Measurements from ENCODE around the gene KRTAP10-6. TPM values are rescaled to one million over a fixed set of nuclear protein-coding genes. Genes with fewer than 3 reads are reported as not detected.

The KRTAP10-6 gene
- total RNA-seq, 4 donors from 2014 or later, result not detected

GRCh38 chr21:44637018-44637850, 44.9 kb upstream of the KRTAP10-6 start, which contains the start of gene KRTAP10-10:
Gene KRTAP10-10, plus strand, starts transcription at chr21:44637356. Its CDS starts 62 bp downstream, at chr21:44637418.
- intact Hi-C loops (cut with DNase I), result no loop called here
- H3K4me3 ChIP-seq, result no peak within 1 kb of the TSS
- 50% methylated on average over 8 of the region's 21 CpGs for WGBS
- H3K27ac ChIP-seq (replicated peaks in 1 of 4), result no peak within 1 kb of the TSS
- H3K36me3 ChIP-seq, result no peaks in the 10 kb centered on the region
- H3K9me3 ChIP-seq, result peaks cover 0 to 18% (median 4%) of the 10 kb centered on the region in 4 donors
- DNase-seq (ENCODE audit: extremely low spot score), result peak; percentile 53
- H3K27me3 ChIP-seq, result peaks cover 0 to 62% (median 2%) of the 10 kb centered on the region in 4 donors
- TF ChIP-seq EP300 (IDR thresholded peaks at IDR 0.05) (no peak), POLR2AphosphoS5 (IDR thresholded peaks at IDR 0.05) (no peak), POLR2A (IDR thresholded peaks at IDR 0.05; ENCODE audit: low read depth) (no peak), CTCF (IDR thresholded peaks at IDR 0.05) (no peak)
- no peaks in the 10 kb centered on the region for H3K4me1 ChIP-seq

GRCh38 chr21:44636209-44637017, 44.1 kb upstream of the KRTAP10-6 start:
- Histone ChIP-seq H3K27ac (replicated peaks in 1 of 4) (no peak overlapping the region), H3K4me1 (no peaks in the 10 kb centered on the region), H3K27me3 (peaks cover 0 to 58% (median 2%) of the 10 kb centered on the region in 4 donors), H3K4me3 (no peak overlapping the region), H3K9me3 (peaks cover 0 to 26% (median 12%) of the 10 kb centered on the region in 4 donors), H3K36me3 (no peaks in the 10 kb centered on the region)
- 87% methylated on average over 11 of the region's 15 CpGs for whole genome bisulfite sequencing
- peak; percentile 79 for DNase-seq (ENCODE audit: extremely low spot score)
- TF ChIP-seq CTCF (IDR thresholded peaks at IDR 0.05), result no peak
- no peak for TF ChIP-seq POLR2A (IDR thresholded peaks at IDR 0.05; ENCODE audit: low read depth)
- TF ChIP-seq POLR2AphosphoS5 (IDR thresholded peaks at IDR 0.05), result no peak
- no peak for TF ChIP-seq EP300 (IDR thresholded peaks at IDR 0.05)
- intact Hi-C loops (cut with DNase I), result no loop called here

GRCh38 chr21:44632067-44632466, 39.8 kb upstream of the KRTAP10-6 start:
- intact Hi-C loops (cut with DNase I), result no loop called here
- peaks cover 0 to 29% (median 26%) of the 10 kb centered on the region in 4 donors for H3K9me3 ChIP-seq
- no peaks in the 10 kb centered on the region for H3K36me3 ChIP-seq
- peaks cover 0 to 38% (median 0%) of the 10 kb centered on the region in 4 donors for H3K27me3 ChIP-seq
- WGBS, result 89% methylated on average over 1 of the region's 1 CpG
- no peak overlapping the region for H3K4me3 ChIP-seq
- no peak overlapping the region for H3K27ac ChIP-seq (replicated peaks in 1 of 4)
- no peaks in the 10 kb centered on the region for H3K4me1 ChIP-seq
- TF ChIP-seq POLR2A (IDR thresholded peaks at IDR 0.05; ENCODE audit: low read depth), result no peak
- TF ChIP-seq POLR2AphosphoS5 (IDR thresholded peaks at IDR 0.05), result no peak
- DNase-seq (ENCODE audit: extremely low spot score), result no peak

- peaks cover 0 to 5% (median 0%) of the 10 kb centered on the region in 4 donors for H3K4me1 ChIP-seq
- WGBS, result 91% methylated on average over 2 of the region's 2 CpGs
- DNase-seq (ENCODE audit: extremely low spot score), result peak; percentile 34
- no peak for TF ChIP-seq CTCF (IDR thresholded peaks at IDR 0.05)
- no peak for TF ChIP-seq EP300 (IDR thresholded peaks at IDR 0.05)
- no peak for TF ChIP-seq POLR2AphosphoS5 (IDR thresholded peaks at IDR 0.05)
- no peak for TF ChIP-seq POLR2A (IDR thresholded peaks at IDR 0.05; ENCODE audit: low read depth)
- peaks cover 0 to 29% (median 26%) of the 10 kb centered on the region in 4 donors for H3K9me3 ChIP-seq
- intact Hi-C loops (cut with DNase I), result no loop called here
- H3K27ac ChIP-seq (replicated peaks in 1 of 4), result no peak overlapping the region
- H3K27me3 ChIP-seq, result peaks cover 0 to 43% (median 0%) of the 10 kb centered on the region in 4 donors
- no peaks in the 10 kb centered on the region for H3K36me3 ChIP-seq
- H3K4me3 ChIP-seq, result no peak overlapping the region
Measured at GRCh38 chr21:44630440-44630839, 38.1 kb upstream of the KRTAP10-6 start.

All from esophagus muscularis mucosa (tissue), 4 donors.